ENCODE data around the gene MTRF1.

MTRF1 gene

GRCh38 chr13:41273831-41274441, 10.6 kb upstream of the MTRF1 start:
- Histone ChIP-seq H3K9ac (ENCODE audit: low read depth, low read length, poor library complexity, severe bottlenecking) (no peak overlapping the region), H3K36me3 (ENCODE audit: insufficient read depth, low read length) (no peaks in the 10 kb centered on the region), H3K4me2 (ENCODE audit: low read depth, low read length, poor library complexity, severe bottlenecking) (no peak overlapping the region), H3K79me2 (ENCODE audit: insufficient read depth, low read length) (no peaks in the 10 kb centered on the region), H3K27me3 (ENCODE audit: insufficient read depth, low read length, poor library complexity, severe bottlenecking) (no peaks in the 10 kb centered on the region), H3F3A (ENCODE audit: low read depth) (no peaks in the 10 kb centered on the region), H3K4me3 (ENCODE audit: low read length, poor library complexity, severe bottlenecking) (no peak overlapping the region), H3K4me1 (ENCODE audit: insufficient read depth, low read length, poor library complexity, severe bottlenecking) (no peaks in the 10 kb centered on the region), H3K9me2 (replicated peaks; ENCODE audit: low read depth, low read length) (no peaks in the 10 kb centered on the region), H2AFZ (ENCODE audit: low read length) (no peak overlapping the region), H3K9me3 (ENCODE audit: insufficient read depth, low read depth, low read length) (no peaks in the 10 kb centered on the region), H4K20me1 (ENCODE audit: insufficient read depth, low read length, poor library complexity, severe bottlenecking) (no peaks in the 10 kb centered on the region)
- no peak for TF ChIP-seq CTCF (conservative IDR thresholded peaks at IDR 0.05; ENCODE audit: low read length)
- TF ChIP-seq EZH2phosphoT487 (IDR thresholded peaks at IDR 0.05; ENCODE audit: borderline replicate concordance): no peak

- no peaks in the 10 kb centered on the region for H3F3A ChIP-seq (ENCODE audit: low read depth)
- H3K9me3 ChIP-seq (ENCODE audit: insufficient read depth, low read depth, low read length): peaks cover 8% of the 10 kb centered on the region; the same call in 1 of the 2 replicates
- peak overlapping the region; percentile 61 for H2AFZ ChIP-seq (ENCODE audit: low read length)
- no peaks in the 10 kb centered on the region for H3K9me2 ChIP-seq (replicated peaks; ENCODE audit: low read depth, low read length)
- H3K27me3 ChIP-seq (ENCODE audit: insufficient read depth, low read length, poor library complexity, severe bottlenecking): no peaks in the 10 kb centered on the region
- H3K9ac ChIP-seq (ENCODE audit: low read depth, low read length, poor library complexity, severe bottlenecking): no peak overlapping the region
- H3K36me3 ChIP-seq (ENCODE audit: insufficient read depth, low read length): no peaks in the 10 kb centered on the region
- no peaks in the 10 kb centered on the region for H3K79me2 ChIP-seq (ENCODE audit: insufficient read depth, low read length)
- no peak overlapping the region for H3K4me2 ChIP-seq (ENCODE audit: low read depth, low read length, poor library complexity, severe bottlenecking)
- H3K4me3 ChIP-seq (ENCODE audit: low read length, poor library complexity, severe bottlenecking): no peak overlapping the region
- H3K4me1 ChIP-seq (ENCODE audit: insufficient read depth, low read length, poor library complexity, severe bottlenecking): no peaks in the 10 kb centered on the region
- TF ChIP-seq EZH2phosphoT487 (IDR thresholded peaks at IDR 0.05; ENCODE audit: borderline replicate concordance) (no peak), CTCF (conservative IDR thresholded peaks at IDR 0.05; ENCODE audit: low read length) (no peak)
- no peaks in the 10 kb centered on the region for H4K20me1 ChIP-seq (ENCODE audit: insufficient read depth, low read length, poor library complexity, severe bottlenecking)
Observed at GRCh38 chr13:41271456-41272285, 8.3 kb upstream of the MTRF1 start.

GRCh38 chr13:41268764-41269163, 5.4 kb upstream of the MTRF1 start:
- H3K79me2 ChIP-seq (ENCODE audit: insufficient read depth, low read length): no peaks in the 10 kb centered on the region
- no peaks in the 10 kb centered on the region for H3F3A ChIP-seq (ENCODE audit: low read depth)
- no peaks in the 10 kb centered on the region for H3K36me3 ChIP-seq (ENCODE audit: insufficient read depth, low read length)
- no peak overlapping the region for H3K4me3 ChIP-seq (ENCODE audit: low read length, poor library complexity, severe bottlenecking)
- H3K4me1 ChIP-seq (ENCODE audit: insufficient read depth, low read length, poor library complexity, severe bottlenecking): no peaks in the 10 kb centered on the region
- H3K9ac ChIP-seq (ENCODE audit: low read depth, low read length, poor library complexity, severe bottlenecking): no peak overlapping the region
- peaks cover 8% of the 10 kb centered on the region; the same call in 1 of the 2 replicates for H3K9me3 ChIP-seq (ENCODE audit: insufficient read depth, low read depth, low read length)
- no peaks in the 10 kb centered on the region for H3K27me3 ChIP-seq (ENCODE audit: insufficient read depth, low read length, poor library complexity, severe bottlenecking)
- TF ChIP-seq EZH2phosphoT487 (IDR thresholded peaks at IDR 0.05; ENCODE audit: borderline replicate concordance) (no peak), CTCF (conservative IDR thresholded peaks at IDR 0.05; ENCODE audit: low read length) (no peak)
- no peak overlapping the region for H3K4me2 ChIP-seq (ENCODE audit: low read depth, low read length, poor library complexity, severe bottlenecking)
- H3K9me2 ChIP-seq (replicated peaks; ENCODE audit: low read depth, low read length): no peaks in the 10 kb centered on the region
- H2AFZ ChIP-seq (ENCODE audit: low read length): no peak overlapping the region
- no peaks in the 10 kb centered on the region for H4K20me1 ChIP-seq (ENCODE audit: insufficient read depth, low read length, poor library complexity, severe bottlenecking)
